OCI-LY1 (cell line): Measurements from ENCODE around the gene NSRP1.

ENCODE experiments used
- CTCF ChIP-seq: fragments of 200-600 bp; sonication (generic), shearing (Covaris generic); IDR thresholded peaks from 2 replicates; pipeline ENCODE4 v1.5.1; 2017; ENCODE audit warnings: mild to moderate bottlenecking, antibody characterized with exemption, low read length, moderate library complexity, mixed read lengths
- EZH2 ChIP-seq: fragments of 200-600 bp; sonication (generic), shearing (Covaris generic); IDR thresholded peaks from 2 replicates; pipeline ENCODE4 v1.8.0; 2017; ENCODE audit warnings: borderline replicate concordance, mixed run types, mild to moderate bottlenecking, antibody characterized with exemption, low read length, moderate library complexity, mixed read lengths

- no peak for TF ChIP-seq CTCF
- TF ChIP-seq EZH2 = no peak
Observed at GRCh38 chr17:30151471-30151870, 34.9 kb downstream of the NSRP1 start.
